A549 (cell line): ENCODE measurements around the gene ZNF398. TPM values are rescaled to one million over a fixed set of nuclear protein-coding genes. Genes with fewer than 3 reads are reported as not detected.

ENCODE experiments used
- ATAC-seq, 2 experiments: fragments of 200-7000 bp in 1 of 2; fragments of >200 bp in 1 of 2; cut with Nextera tagmentation in 1 of 2; cut with Tn5 transposase in 1 of 2; 3 replicates each; pipeline versions ENCODE4 v1.8.0 to v1.9.1; 2018 to 2020; ENCODE audit warnings: mild to moderate bottlenecking in 1 of 2, moderate library complexity in 1 of 2
- CTCF ChIA-PET: fragments of 300-600 bp; sonication (Branson Sonifier 250); formaldehyde crosslinking; extraction: SDS; loops from one replicate; lab custom pipeline; 2021; ENCODE audit warnings: antibody characterized with exemption, inconsistent platforms; lab: Yijun Ruan, JAX
- POLR2A ChIA-PET: fragments of 350-600 bp; formaldehyde crosslinking; extraction: SDS; loops from one replicate; lab custom pipeline; 2021; ENCODE audit warnings: antibody characterized with exemption, inconsistent platforms; lab: Yijun Ruan, JAX
- DNase-seq, 2 experiments: peaks; one replicate each; pipeline versions ENCODE4 v3.0.0 to v3.0.0-alpha.2; 2011 to 2016; ENCODE audit warnings: low read depth in 1 of 2, low spot score in 1 of 2
- FAIRE-seq: peaks from 2 replicates; lab custom pipeline; 2011; peaks lifted over from hg19 to GRCh38; lab: Jason Lieb, UNC
- H3K27ac ChIP-seq, 2 experiments: fragments of >200 bp; sonication (Bioruptor Twin); formaldehyde crosslinking; 3 replicates each; pipeline ENCODE4 v1.5.1; 2016 to 2017
- H3K4me1 ChIP-seq: fragments of >200 bp; sonication (Bioruptor Twin); formaldehyde crosslinking; 3 replicates; pipeline ENCODE4 v1.6.1; 2016
- H3K4me2 ChIP-seq: fragments of >200 bp; sonication (Bioruptor Twin); formaldehyde crosslinking; 3 replicates; pipeline ENCODE4 v1.6.1; 2016
- H3K4me3 ChIP-seq: fragments of >200 bp; sonication (Bioruptor Twin); formaldehyde crosslinking; 3 replicates; pipeline ENCODE4 v1.5.1; 2016
- H3K9me3 ChIP-seq: fragments of >200 bp; sonication (Bioruptor Twin); formaldehyde crosslinking; 3 replicates; pipeline ENCODE4 v1.6.1; 2016
- CEBPB ChIP-seq, 2 experiments: fragments of >200 bp in 1 of 2; sonication (Bioruptor Twin) in 1 of 2; formaldehyde crosslinking in 1 of 2; IDR thresholded peaks; 2 replicates each; pipeline ENCODE4 v1.6.1; 2012 to 2016
- CHD2 ChIP-seq: fragments of 150-350 bp; IDR thresholded peaks from 2 replicates; pipeline ENCODE4 v1.6.1; 2014; ENCODE audit warnings: low read length; ENCODE audit not compliant: partially characterized antibody
- CHD4 ChIP-seq: fragments of 200-600 bp; sonication (generic); IDR thresholded peaks from 2 replicates; pipeline ENCODE4 v1.6.1; 2016; ENCODE audit warnings: antibody characterized with exemption, mild to moderate bottlenecking, borderline replicate concordance
- CTCF ChIP-seq: fragments of >200 bp; sonication (Bioruptor Twin); formaldehyde crosslinking; IDR thresholded peaks from 3 replicates; pipeline ENCODE4 v1.5.1; 2016
- EHF ChIP-seq: fragments of 250-450 bp; sonication (Bioruptor Pico); IDR thresholded peaks from 2 replicates; pipeline ENCODE4 v1.5.0; 2020; ENCODE audit warnings: mild to moderate bottlenecking
- EHMT2 ChIP-seq: fragments of 200-600 bp; sonication (generic); IDR thresholded peaks from 2 replicates; pipeline ENCODE4 v1.6.1; 2016; ENCODE audit warnings: antibody characterized with exemption, low read depth, mild to moderate bottlenecking, moderate library complexity
- ESRRA ChIP-seq: fragments of 150-350 bp; IDR thresholded peaks from 2 replicates; pipeline ENCODE4 v1.6.1; 2014; ENCODE audit warnings: mild to moderate bottlenecking, low read length, borderline replicate concordance
- FOSB ChIP-seq: fragments of 250-450 bp; sonication (Bioruptor Pico); IDR thresholded peaks from 2 replicates; pipeline ENCODE4 v1.5.0; 2020; ENCODE audit warnings: mild to moderate bottlenecking, moderate library complexity
- GATA3 ChIP-seq: IDR thresholded peaks from 2 replicates; pipeline ENCODE4 v1.6.1; 2012; ENCODE audit warnings: borderline replicate concordance
- HDAC2 ChIP-seq: fragments of 200-600 bp; sonication (generic); IDR thresholded peaks from 2 replicates; pipeline ENCODE4 v1.6.1; 2016
- HEYL ChIP-seq: fragments of 250-450 bp; sonication (Bioruptor Pico); IDR thresholded peaks from 2 replicates; pipeline ENCODE4 v1.8.0; 2021; ENCODE audit warnings: mild to moderate bottlenecking, moderate library complexity
- HOXA7 ChIP-seq: fragments of 250-450 bp; sonication (Bioruptor Pico); IDR thresholded peaks from 2 replicates; pipeline ENCODE4 v1.5.0; 2020; ENCODE audit warnings: mild to moderate bottlenecking, moderate library complexity
- JUN ChIP-seq, 2 experiments: fragments of >200 bp; sonication (Bioruptor Twin); formaldehyde crosslinking; IDR thresholded peaks; 2 replicates in 1 of 2; 3 replicates in 1 of 2; pipeline ENCODE4 v1.6.1; 2016 to 2017
- KDM1A ChIP-seq: fragments of 200-600 bp; sonication (generic); IDR thresholded peaks from 2 replicates; pipeline ENCODE4 v1.6.1; 2016; ENCODE audit warnings: low read depth, mild to moderate bottlenecking
- KDM5A ChIP-seq: fragments of 200-600 bp; sonication (generic); IDR thresholded peaks from 2 replicates; pipeline ENCODE4 v1.6.1; 2016; ENCODE audit warnings: antibody characterized with exemption, mild to moderate bottlenecking
- MAFK ChIP-seq: fragments of 450-650 bp; IDR thresholded peaks from 2 replicates; pipeline ENCODE4 v1.6.1; 2014; ENCODE audit not compliant: partially characterized antibody
- NFE2L2 ChIP-seq: fragments of 150-350 bp; conservative IDR thresholded peaks from 2 replicates; pipeline ENCODE4 v1.6.1; 2014; ENCODE audit warnings: low read length
- NPAS2 ChIP-seq: fragments of 250-450 bp; sonication (Bioruptor Pico); IDR thresholded peaks from 2 replicates; pipeline ENCODE4 v1.8.0; 2022; ENCODE audit warnings: mild to moderate bottlenecking, moderate library complexity, borderline replicate concordance
- NR3C1 ChIP-seq: fragments of >200 bp; sonication (Bioruptor Twin); formaldehyde crosslinking; IDR thresholded peaks from 3 replicates; pipeline ENCODE4 v1.6.1; 2017
- RAD21 ChIP-seq, 2 experiments: fragments of >200 bp in 1 of 2; sonication (Bioruptor Twin) in 1 of 2; formaldehyde crosslinking in 1 of 2; IDR thresholded peaks in 1 of 2; conservative IDR thresholded peaks in 1 of 2; 2 replicates in 1 of 2; 3 replicates in 1 of 2; pipeline ENCODE4 v1.6.1; 2012 to 2018; ENCODE audit warnings: inconsistent platforms in 1 of 2
- RCOR1 ChIP-seq: fragments of 150-350 bp; IDR thresholded peaks from 2 replicates; pipeline ENCODE4 v1.6.1; 2014; ENCODE audit warnings: antibody characterized with exemption, low read length, low read depth
- SMC3 ChIP-seq: fragments of >200 bp; sonication (Bioruptor Twin); formaldehyde crosslinking; IDR thresholded peaks from 3 replicates; pipeline ENCODE4 v1.6.1; 2018; ENCODE audit warnings: inconsistent platforms
- TFCP2L1 ChIP-seq: fragments of 250-450 bp; sonication (Bioruptor Pico); IDR thresholded peaks from 2 replicates; pipeline ENCODE4 v1.5.0; 2021; ENCODE audit warnings: mild to moderate bottlenecking
- USF2 ChIP-seq: fragments of 450-650 bp; IDR thresholded peaks from 2 replicates; pipeline ENCODE4 v1.6.1; 2014; ENCODE audit warnings: antibody characterized with exemption
- ZFP36 ChIP-seq: fragments of 450-650 bp; IDR thresholded peaks from 2 replicates; pipeline ENCODE4 v1.6.1; 2014; ENCODE audit warnings: borderline replicate concordance; ENCODE audit not compliant: partially characterized antibody
- ZSCAN20 ChIP-seq: fragments of 250-450 bp; sonication (Bioruptor Pico); IDR thresholded peaks from 2 replicates; pipeline ENCODE4 v1.8.0; 2022; ENCODE audit warnings: mild to moderate bottlenecking, moderate library complexity
- WGBS: methylation state at CpG from one replicate; pipeline ENCODE4 v1.1.6; 2017; ENCODE audit errors: missing lambda C conversion rate; 5-methylcytosine and 5-hydroxymethylcytosine counted together
- polyA plus RNA-seq, 4 experiments: library from polyadenylated mRNA; depleted of rRNA in 3 of 4; stranded (reverse); fragments of >200 nt; fragmentation: RNase III in 1 of 4; extraction: RNeasy Plus Mini Kit Qiagen cat#74134 plus additional on column Dnase treatment in 1 of 4; gene quantifications; 2 replicates in 3 of 4; 3 replicates in 1 of 4; pipeline ENCODE4 v1.2.3, GENCODE V29; 2011 to 2017

ZNF398 gene
- polyA plus RNA-seq, 2 of the 4 experiments (the other 2 are of a cell fraction) = 6.6 to 8.1 TPM

GRCh38 chr7:149133028-149133710, 14.1 kb upstream of the ZNF398 start:
- DNase-seq = no peak
- Histone ChIP-seq H3K4me3 (no peak overlapping the region), H3K9me3 (peaks cover 5% of the 10 kb centered on the region; the same call in 1 of the 3 replicates), H3K4me2 (no peak overlapping the region), H3K27ac (no peak overlapping the region), H3K4me1 (peaks cover 3% of the 10 kb centered on the region)
- no peak for ATAC-seq
- ChIA-PET CTCF (interaction anchor here (0.7 to 2.3 kb wide), 2 partner anchors 14 to 34 kb away, joined by 3 to 17 read pairs; partner anchors contain the start of gene ZNF398), POLR2A (interaction anchor here (0.7 to 1.0 kb wide), 2 partner anchors 14 to 127 kb away, joined by 3 to 4 read pairs; partner anchors contain the start of gene ZNF398)
- TF ChIP-seq FOSB (CRISPR knock-in tag) (no peak), RAD21 (conservative IDR thresholded peaks at IDR 0.05 in 1 of 2, IDR thresholded peaks at IDR 0.05 in 1 of 2) (no peak), NPAS2 (CRISPR knock-in tag) (no peak), NFE2L2 (no peak), CEBPB (IDR thresholded peaks at IDR 0.05) (no peak), KDM1A (no peak), GATA3 (no peak), HDAC2 (no peak), ZFP36 (no peak), ZSCAN20 (CRISPR knock-in tag) (no peak), HEYL (CRISPR knock-in tag) (no peak), SMC3 (no peak), NR3C1 (no peak)
- WGBS = 91% methylated on average over 2 of the region's 2 CpGs
- FAIRE-seq = no peak

- 96% methylated on average over 9 of the region's 9 CpGs for WGBS
- FAIRE-seq (no peak), DNase-seq (no peak), ATAC-seq (no peak)
- H3K4me1 ChIP-seq = peaks cover 6% of the 10 kb centered on the region; the same call in 2 of the 3 replicates
- H3K4me3 ChIP-seq = no peak overlapping the region
- POLR2A ChIA-PET = interaction anchor here (0.9 kb wide), 1 partner anchor 11 kb away, joined by 3 read pairs; the partner anchor contains the start of gene ZNF398
- no peak for TF ChIP-seq CTCF
- TF ChIP-seq RAD21 (conservative IDR thresholded peaks at IDR 0.05 in 1 of 2, IDR thresholded peaks at IDR 0.05 in 1 of 2) = no peak
- no peak for TF ChIP-seq ESRRA
- no peak for TF ChIP-seq TFCP2L1 (CRISPR knock-in tag)
- TF ChIP-seq EHMT2 = no peak
- TF ChIP-seq CHD4 = no peak
- TF ChIP-seq HDAC2 = no peak
- no peak for TF ChIP-seq KDM5A
- TF ChIP-seq EHF = no peak
- no peak for TF ChIP-seq RCOR1
- TF ChIP-seq NR3C1 = no peak
- no peak for TF ChIP-seq HOXA7 (CRISPR knock-in tag)
- TF ChIP-seq USF2 = no peak
- no peak for TF ChIP-seq JUN (IDR thresholded peaks at IDR 0.05)
- TF ChIP-seq CHD2 = no peak
- no peak for TF ChIP-seq MAFK
- H3K4me2 ChIP-seq = no peak overlapping the region
- no peaks in the 10 kb centered on the region for H3K9me3 ChIP-seq
- CTCF ChIA-PET = interaction anchor here (0.8 to 6.4 kb wide), 3 partner anchors 10 to 12 kb away, joined by 4 to 57 read pairs (median 22); partner anchors contain the start of genes ZNF398 and ZNF425
- no peak overlapping the region for H3K27ac ChIP-seq
These were observed 11.1 kb upstream of the ZNF398 start for GRCh38 chr7:149136118-149136517.
